ENCODE measurements around the gene FABP7.

Gene FABP7

DNA sequence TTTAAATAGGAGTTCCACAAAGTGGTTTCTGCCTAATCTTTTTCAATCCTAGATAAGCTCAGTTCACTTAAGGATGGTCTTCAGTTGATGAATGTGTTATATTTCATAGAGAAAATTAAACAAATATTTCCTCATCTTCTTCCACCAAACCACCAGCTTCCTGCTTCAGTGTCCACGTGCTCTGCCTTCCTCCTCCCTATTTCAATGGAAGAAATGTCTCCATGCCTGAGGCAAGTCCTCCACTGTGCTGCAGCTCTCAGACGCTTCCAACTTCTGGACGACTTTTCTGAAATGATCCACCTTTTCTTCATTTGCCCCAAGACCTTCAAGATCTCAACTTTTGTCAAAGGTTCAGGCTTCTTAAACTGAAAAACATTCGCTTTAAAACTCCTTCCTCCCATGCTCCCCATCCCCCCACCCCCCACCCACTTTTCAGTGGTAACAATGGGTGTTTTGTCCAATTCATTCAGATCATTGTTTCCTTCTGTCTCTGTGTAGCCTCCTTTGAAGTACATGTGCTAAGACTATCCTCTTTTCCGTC lies 25.3 kb upstream of the FABP7 start:
- in situ Hi-C loops (cut with MboI; ENCODE audit: low sequenced_read_pairs): no loop called here

DNA sequence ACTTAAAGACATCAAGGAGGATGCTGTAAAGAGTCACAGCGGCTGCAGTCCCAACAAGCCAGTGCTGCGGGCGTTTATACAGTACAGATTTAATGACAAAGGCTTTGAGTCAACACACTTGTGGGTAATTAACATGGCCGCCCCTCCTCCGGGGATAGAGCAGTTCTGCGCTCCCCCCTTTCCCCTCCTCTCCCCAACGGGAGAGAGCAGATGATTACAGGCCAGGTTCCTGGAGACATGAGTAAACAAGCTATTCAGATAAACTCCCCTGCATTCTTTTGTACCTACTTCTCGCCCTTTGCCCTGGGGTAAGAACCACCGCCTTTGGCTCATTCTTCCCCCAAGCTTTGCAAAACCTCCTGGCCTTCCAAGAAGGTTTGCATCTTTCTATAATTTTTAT lies 23.6 kb upstream of the FABP7 start:
- in situ Hi-C loops (cut with MboI; ENCODE audit: low sequenced_read_pairs): no loop called here

DNA sequence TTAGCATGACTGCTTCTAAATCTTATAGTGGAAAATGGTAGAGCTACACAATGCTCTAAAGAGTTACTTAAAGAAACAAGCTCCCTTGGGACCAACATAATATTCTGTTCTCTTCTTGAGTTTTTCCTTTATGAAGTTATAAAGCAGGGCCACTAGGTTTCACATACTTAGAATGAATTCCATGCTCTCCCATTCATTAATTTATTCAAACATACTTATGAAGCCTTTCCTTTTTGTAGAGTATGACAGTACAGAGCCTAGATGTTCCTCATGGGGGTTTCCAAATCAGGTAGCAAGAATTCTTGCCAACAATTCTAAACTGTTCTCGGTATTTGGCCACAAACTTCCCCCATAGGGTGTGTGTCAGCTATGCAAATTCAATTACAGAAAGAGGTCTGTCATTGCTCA lies 20.6 kb upstream of the FABP7 start:
- in situ Hi-C loops (cut with MboI; ENCODE audit: low sequenced_read_pairs): no loop called here

DNA sequence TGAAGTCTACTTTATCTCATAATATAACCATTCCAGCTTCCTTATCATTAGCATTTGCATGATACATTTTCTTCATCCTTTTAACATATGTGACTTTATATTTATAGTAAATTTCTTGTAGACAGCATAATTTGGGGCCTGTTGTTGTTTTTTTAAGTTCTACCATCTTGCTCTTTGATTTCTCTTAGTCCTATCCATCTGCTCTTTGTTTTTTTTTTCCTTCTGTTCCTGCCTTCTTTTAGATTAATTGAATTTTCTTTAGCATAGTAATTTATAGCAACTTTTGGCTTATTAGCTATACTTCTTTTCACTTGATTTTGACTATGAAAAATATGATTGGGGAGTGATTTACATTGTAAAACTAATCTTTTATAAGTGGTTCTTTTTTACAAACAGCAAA lies 19.2 kb upstream of the FABP7 start:
- in situ Hi-C loops (cut with MboI; ENCODE audit: low sequenced_read_pairs): no loop called here

DNA sequence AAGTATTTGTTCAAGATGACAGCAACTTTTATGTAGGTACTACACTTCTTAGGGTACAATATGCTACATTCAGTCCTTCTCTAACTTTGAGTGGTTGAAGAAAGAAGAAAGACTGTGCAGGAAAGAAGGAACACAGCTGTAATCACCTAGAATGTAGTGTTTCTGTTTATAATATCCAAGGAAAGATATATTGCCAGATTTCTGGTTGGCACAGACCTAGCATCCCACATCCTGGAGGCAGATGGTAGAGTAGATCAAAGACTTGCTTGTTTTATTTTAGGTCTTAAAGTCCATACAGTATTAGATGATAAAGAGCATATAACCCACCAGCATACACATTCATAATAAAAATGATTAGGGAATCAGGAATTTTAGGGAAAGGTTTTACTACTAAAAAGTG lies 13.3 kb upstream of the FABP7 start:
- in situ Hi-C loops (cut with MboI; ENCODE audit: low sequenced_read_pairs): no loop called here

DNA sequence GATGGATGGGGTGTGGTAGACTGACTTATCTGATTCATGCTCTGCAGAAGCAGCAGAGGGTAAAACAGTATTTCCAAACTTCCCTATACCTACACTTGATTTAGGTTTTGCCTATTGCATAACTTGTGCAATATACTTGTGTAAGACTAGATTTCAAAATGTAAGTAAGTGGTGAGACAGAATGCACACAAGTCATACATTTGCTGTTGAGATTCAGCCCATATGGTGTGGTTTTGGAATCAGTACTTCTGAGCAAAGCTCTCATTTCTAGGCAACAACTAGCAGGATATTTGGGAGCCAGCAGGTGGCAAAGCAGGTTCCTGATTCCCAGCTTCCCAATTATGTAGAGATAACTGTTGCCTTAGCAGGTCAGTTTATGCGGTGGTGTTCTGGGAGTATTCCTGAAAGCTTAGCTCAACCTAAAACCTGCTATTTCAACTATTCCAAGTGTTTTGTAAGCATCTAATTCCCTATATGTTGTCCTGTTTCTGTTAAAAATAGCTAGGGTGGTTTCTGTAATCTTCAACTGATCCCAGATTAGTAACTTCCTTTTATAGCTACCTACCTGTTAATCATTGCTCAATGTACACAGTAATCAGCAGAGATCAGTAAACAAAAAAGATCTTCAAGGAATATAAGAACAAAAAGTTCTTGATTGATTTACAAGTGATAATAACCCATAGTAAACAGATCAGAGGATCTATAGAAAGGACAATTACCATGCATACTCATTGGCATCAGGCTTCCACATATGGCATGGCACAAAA lies 8.5 kb upstream of the FABP7 start:
- in situ Hi-C loops (cut with MboI; ENCODE audit: low sequenced_read_pairs): no loop called here

DNA sequence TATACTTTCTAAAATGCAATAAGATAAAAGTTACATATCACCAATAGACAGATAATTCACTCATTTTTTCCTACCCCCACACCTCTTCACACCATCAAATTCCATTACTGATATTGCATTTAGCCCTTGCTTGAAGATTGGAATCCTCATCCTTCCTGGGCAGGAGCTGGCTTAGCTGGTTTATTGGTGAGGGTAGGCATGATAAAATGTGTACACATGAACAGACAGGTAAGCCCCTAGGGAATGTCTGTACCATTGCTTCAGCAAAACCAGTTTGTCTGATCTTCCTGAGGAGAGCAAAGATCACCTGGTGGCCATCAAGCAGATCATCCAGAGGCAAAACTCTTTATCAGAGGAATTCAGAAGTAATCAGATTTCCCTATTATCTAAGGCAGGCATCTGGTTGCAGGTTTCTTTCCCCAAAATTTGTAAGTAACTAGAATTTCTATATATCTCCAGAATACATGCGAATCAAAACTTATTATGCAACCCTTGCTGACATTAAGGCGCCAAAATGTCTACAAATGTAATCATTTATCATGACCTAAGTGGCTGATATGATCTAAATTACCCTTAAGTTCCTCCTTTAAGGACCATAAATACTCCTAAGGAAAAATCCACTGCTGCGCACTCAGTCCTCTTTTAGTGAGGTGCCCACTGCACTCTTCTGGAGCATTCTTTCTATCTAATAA lies 6.6 kb upstream of the FABP7 start:
- in situ Hi-C loops (cut with MboI; ENCODE audit: low sequenced_read_pairs): no loop called here

DNA sequence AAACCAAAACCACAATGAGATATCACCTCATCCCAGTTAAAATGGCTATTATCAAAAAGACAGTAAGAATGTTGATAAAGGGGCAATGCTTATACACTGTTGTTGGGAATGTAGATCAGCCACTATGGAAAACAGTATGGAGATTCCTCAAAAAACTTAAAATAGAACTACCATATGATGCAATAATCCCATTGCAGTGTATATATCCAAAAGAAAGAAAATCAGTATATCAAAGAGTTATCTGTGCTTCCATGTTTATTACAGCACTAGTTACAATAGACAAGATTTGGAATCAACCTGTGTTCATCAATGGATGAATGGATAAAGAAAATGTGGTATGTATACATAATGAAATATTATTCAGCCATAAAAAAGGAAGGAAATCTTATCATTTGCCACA lies 3.5 kb upstream of the FABP7 start:
- in situ Hi-C loops (cut with MboI; ENCODE audit: low sequenced_read_pairs): no loop called here

DNA sequence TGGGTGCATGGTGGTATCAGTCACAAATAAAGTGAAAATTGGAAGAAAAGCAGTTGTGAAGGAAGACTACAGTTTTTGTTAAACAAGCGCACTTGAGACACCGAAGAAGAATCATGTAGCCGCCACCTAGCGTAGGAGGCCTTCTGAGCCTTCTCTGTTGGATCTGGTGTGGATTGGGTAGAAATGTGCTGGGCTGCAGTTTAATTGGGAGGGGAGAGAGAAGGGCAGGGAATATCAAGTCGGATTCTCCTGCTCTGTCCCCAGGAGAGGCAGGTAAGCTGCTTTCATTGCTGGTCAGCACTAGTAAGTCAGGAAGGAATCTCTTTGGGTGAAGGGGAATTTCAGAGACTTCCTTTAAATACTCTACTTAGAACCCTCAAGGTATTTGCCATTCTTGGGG lies 1.2 kb upstream of the FABP7 start:
- in situ Hi-C loops (cut with MboI; ENCODE audit: low sequenced_read_pairs): no loop called here

DNA sequence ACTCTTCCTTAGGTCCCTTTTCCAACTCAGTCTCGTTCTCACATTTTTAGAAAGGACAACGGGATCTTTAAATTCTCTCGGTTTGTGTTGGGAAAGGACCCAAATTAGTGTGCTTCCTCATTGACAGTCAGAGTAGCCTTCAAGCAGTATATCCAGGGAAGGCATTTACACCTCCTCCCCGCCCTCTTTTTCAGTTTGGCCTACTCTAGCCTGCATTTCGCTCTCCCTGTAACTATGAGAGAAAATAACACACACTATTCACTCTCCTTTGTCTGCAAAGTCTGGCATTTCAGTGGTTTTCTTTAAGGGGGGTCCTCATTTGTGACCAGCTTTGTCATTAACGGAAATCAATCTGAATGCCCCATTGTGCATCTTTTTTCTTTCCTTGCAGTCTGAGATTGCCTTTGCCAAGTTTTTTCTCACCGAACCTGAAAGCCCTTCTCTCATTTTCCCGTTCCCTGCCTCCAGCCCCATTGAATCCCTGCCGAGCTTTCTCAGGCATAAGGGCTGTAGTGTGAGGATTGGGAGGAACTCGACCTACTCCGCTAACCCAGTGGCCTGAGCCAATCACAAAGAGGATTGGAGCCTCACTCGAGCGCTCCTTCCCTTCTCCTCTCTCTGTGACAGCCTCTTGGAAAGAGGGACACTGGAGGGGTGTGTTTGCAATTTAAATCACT lies 393 bp upstream of the FABP7 start:
- in situ Hi-C loops (cut with MboI; ENCODE audit: low sequenced_read_pairs): no loop called here

DNA sequence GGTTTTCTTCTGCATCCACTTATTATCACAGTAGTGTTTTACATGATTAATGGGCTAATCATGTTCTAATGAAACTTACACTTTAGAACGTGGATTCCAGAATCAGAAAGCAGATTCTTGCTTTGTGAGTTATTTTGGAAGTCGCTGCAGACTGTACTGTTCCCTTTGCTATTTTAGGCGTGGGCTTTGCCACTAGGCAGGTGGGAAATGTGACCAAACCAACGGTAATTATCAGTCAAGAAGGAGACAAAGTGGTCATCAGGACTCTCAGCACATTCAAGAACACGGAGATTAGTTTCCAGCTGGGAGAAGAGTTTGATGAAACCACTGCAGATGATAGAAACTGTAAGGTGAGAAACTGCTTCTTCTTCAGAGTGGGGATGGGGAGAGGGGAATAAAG lies 598 bp downstream of the FABP7 start:
- in situ Hi-C loops (cut with MboI; ENCODE audit: low sequenced_read_pairs): no loop called here

DNA sequence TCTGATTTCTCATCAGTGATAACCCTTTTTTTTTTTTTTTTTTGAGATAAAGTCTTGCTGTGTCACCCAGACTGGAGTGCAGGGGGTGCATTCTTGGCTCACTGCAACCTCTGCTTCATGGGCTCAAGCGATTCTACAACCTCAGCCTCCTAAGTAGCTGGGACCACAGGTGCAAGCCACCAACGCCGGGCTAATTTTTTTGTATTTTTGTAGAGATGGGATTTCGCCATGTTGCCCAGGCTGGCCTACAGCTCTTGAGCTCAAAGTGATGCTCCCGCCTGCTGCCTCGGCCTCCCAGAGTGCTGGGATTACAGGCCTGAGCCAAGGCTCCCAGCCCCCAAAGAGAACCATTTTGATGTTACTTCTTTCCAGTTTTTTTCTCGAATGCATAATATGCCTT lies 2.2 kb downstream of the FABP7 start:
- in situ Hi-C loops (cut with MboI; ENCODE audit: low sequenced_read_pairs): no loop called here

DNA sequence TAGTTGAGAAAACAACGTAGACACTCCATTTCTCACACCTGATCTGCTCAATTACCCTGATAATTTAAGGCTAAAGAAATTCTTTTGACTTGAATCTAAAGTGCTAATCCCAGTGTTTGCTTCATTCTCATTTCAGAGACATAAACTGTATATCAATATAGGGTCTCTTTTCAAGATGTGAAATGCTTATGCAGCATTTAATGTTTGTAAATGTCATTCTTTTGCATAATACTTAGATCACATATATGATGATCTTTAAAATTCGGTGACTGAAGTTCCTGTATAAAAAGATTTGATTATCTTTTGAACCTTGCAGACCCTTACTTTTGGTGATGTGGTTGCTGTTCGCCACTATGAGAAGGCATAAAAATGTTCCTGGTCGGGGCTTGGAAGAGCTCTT lies 3.9 kb downstream of the FABP7 start:
- in situ Hi-C loops (cut with MboI; ENCODE audit: low sequenced_read_pairs): no loop called here

DNA sequence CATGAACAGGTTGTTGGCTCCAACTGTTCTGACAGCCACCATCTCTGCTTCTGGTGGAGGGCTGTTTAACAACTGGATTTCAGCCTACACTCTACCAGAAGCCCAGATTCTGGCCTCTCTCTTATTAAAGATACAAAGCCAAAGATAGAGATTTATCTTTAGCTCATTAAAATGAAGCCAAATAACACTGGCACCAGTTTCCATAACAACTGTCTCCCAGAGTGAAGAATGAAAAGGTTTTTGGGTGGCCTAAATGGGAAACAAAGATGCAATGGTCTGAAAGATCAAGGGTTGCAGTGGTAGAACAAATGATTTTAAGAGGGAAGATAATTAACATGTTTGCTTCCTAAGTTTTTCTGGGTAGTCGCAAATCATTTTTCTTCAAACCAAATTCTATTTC lies 6.4 kb downstream of the FABP7 start:
- in situ Hi-C loops (cut with MboI; ENCODE audit: low sequenced_read_pairs): no loop called here

DNA sequence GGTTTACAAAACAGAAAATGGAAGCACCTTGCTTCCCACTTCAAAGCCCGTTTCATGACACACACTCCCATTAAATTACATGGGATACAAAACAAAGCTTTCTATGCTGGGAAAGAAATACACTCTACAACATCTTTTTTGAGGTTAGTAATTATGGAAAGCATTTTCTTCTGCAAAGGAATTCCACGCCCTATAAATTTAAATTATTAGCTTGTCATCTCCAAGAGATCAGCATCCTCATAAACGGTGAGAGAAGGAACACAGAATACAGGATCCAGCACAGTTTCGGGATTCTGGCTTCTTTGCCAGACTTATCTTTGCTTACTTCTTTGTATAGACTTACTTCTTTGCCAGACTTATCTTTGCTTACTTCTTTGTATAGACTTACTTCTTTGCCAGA lies 8.2 kb downstream of the FABP7 start:
- in situ Hi-C loops (cut with MboI; ENCODE audit: low sequenced_read_pairs): no loop called here

DNA sequence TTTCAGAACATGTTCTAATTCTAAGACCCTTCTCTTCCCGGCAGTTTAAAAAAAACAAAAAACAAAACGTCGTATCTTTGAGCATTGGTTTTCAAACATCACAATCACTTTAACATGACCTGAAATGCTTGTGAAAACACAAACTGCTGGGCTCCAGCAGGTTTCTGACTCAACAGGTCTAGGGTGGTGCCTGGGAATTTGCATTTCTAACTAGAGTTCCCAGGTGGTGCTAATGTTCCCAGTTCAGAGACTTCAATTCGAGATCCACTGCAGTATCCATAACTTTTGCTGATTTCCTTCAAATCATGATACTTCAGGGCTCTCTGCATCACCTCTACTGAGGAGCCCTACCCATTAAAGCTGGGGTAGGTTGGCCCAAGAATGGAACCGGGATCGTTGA lies 8.7 kb downstream of the FABP7 start:
- in situ Hi-C loops (cut with MboI; ENCODE audit: low sequenced_read_pairs): no loop called here

DNA sequence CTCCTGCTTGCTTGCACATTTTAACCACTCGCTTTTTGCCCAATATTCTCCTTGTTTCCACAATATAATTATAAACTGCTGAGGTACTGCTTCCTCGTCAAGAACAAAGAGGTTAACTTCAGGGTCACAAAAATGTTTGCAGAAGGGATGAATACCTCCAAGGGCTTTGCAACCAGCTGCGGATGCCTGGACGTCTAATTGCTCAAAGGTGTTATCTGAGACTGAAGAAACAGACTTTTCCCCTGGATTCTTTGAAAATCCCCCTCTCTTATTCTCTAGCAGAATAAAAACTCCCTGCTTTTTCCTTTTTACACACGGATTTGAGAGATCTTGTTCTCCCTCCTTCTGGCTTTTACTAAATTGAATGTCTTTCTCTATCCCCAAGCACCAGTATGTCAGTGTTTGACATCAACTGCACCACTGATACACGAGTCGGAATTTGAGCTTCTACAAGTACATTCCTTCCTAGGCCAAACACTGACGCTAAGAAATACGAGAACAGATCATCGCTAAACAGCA lies 9.2 kb downstream of the FABP7 start:
- in situ Hi-C loops (cut with MboI; ENCODE audit: low sequenced_read_pairs): no loop called here

DNA sequence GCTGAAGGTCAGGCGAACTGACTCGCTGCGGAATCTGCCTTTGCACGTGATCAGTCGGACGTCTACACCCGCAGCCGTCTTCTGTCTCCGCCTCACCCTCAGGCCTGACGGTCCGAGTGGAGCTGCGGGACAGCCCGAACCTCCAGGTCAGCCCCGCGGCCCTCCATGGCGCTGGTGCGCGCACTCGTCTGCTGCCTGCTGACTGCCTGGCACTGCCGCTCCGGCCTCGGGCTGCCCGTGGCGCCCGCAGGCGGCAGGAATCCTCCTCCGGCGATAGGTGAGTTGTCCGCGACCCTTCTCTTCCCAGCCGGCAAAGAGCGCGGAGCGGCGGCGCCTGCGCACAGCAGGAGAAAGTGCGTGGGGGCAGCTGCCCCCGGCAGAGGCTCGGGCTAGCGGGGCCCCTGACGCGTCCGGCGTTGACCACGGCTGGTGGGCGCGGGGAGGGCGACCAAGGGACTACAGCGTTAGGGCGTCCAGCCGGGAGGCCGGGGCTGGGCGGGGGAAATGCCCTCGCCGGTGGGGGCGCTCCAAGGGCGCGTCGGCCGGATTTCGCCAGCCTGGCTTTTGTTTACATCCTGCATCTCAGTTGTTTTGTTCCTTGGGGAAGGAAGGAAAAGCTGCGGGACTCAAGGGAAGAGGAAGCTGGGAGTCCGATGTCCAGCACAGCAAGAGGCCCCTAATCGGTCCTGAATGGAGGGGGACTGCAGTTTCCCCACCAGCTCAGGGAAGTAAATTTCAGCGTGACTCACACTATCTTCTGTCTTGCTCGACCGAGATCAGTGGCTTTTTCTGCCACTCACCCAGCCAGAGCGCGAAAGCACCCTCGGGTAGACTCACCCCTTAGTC lies 9.9 kb downstream of the FABP7 start, which contains the start of gene SMPDL3A:
Gene SMPDL3A, plus strand, starts transcription at position 77 of the 846 bp plus-strand sequence. Its CDS starts 89 bp downstream, at position 166.
- in situ Hi-C loops (cut with MboI; ENCODE audit: low sequenced_read_pairs): no loop called here

DNA sequence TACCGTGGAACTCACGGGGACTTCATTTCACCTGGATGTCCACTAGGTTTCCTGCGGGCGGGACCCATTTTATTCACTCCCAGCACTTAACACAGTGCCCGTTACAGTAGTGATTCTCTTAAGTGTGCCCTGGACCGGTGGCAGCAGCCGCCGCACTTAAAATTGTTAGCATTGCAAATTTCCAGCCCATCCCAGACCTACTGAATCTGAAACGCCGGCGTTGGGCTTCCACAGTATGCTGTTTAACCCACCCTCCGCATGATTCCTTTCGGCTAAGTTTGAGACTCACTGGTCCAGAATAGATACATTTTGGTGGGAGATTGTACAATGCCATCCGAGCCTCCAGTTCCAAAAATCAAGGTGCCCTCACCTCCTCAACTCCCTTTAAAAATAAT lies 10.5 kb downstream of the FABP7 start:
- in situ Hi-C loops (cut with MboI; ENCODE audit: low sequenced_read_pairs): no loop called here

DNA sequence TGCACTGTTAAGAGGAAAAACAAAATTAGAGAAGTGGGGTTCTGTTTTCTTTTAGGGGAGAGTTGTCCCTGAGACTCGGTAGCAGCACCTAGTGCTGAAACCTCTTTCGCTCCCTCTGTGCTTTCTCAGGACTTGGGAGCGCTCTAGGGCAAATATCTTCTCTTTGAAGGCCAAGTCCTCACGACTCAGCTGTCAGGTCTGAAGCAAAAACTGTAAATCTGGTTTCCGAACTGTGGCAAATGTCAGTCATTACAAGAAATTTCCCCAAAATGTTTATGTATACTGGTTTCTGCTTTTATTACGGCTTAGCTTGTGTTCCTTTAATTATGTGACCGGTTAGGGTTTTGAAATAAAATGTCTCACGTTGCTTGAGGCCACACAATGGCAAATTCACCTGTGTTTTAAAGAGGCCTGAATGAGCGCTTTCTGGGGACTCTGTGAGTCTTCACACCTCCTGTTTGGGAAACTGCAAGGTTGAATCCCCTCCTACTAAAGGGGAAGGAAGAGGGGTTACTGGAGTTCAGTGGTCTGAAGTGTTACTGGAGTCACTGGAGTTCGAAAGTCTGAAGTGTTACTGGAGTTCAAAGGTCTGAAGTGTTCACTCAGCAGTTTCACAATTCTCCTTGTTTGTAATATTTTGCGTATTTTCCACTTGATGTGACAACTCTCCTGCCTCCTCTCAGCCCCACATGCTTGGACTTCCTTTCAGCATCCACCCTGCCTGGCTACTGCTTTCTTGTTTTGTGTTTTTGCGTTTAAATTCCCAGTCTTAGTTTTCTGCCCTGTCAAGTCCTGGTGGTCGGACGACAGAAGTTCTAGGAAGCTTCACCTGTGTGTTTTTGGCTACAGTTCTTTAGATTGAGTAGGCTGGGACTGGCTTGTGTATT lies 11.2 kb downstream of the FABP7 start:
- in situ Hi-C loops (cut with MboI; ENCODE audit: low sequenced_read_pairs): no loop called here

Data from HL-60/S4 treated with phorbol 12-myristate 13-acetate at 8.2 ng/mL for 4 days and 3 days (cell line).